OCI-LY7 (cell line): ENCODE data around the gene PGP. TPM values are rescaled to one million over a fixed set of nuclear protein-coding genes. Genes with fewer than 3 reads are reported as not detected.

Source experiments
- BruUV-seq: library from RNA; stranded (reverse); fragments of 400-500 nt; replicated peaks from 2 replicates; lab custom pipeline; 2021; lab: Mats Ljungman, UMichigan
- CTCF ChIA-PET: fragments of 300-600 bp; sonication (Branson Sonifier 250); formaldehyde crosslinking; loops from one replicate; lab custom pipeline; 2022; ENCODE audit warnings: antibody characterized with exemption; ENCODE audit not compliant: unreplicated experiment; lab: Charles Lee
- POLR2A ChIA-PET: fragments of 300-600 bp; sonication (Branson Sonifier 250); formaldehyde crosslinking; loops from one replicate; lab custom pipeline; 2022; ENCODE audit warnings: antibody characterized with exemption; lab: Charles Lee
- DNase-seq: peaks from one replicate; pipeline ENCODE4 v3.0.0-alpha.2; 2015; ENCODE audit warnings: low spot score
- H2AFZ ChIP-seq: fragments of 200-600 bp; sonication (generic), shearing (Covaris generic); 2 replicates; pipeline ENCODE4 v1.6.1; 2014; ENCODE audit warnings: mild to moderate bottlenecking, antibody characterized with exemption, low read length, moderate library complexity
- H3K27ac ChIP-seq: fragments of 200-600 bp; sonication (generic); 2 replicates; pipeline ENCODE4 v1.5.1; 2014; ENCODE audit warnings: mixed run types, low read depth, mild to moderate bottlenecking, moderate library complexity, low read length, inconsistent platforms; ENCODE audit not compliant: poor library complexity, severe bottlenecking
- H3K36me3 ChIP-seq: fragments of 200-600 bp; sonication (generic); 2 replicates; pipeline ENCODE4 v1.6.1; 2014; ENCODE audit warnings: mild to moderate bottlenecking, antibody characterized with exemption, low read length, moderate library complexity, mixed read lengths; ENCODE audit not compliant: insufficient read depth
- H3K4me1 ChIP-seq: fragments of 200-600 bp; sonication (generic); 2 replicates; pipeline ENCODE4 v1.5.1; 2014; ENCODE audit warnings: mild to moderate bottlenecking, low read length; ENCODE audit not compliant: insufficient read depth, poor library complexity, severe bottlenecking
- H3K4me2 ChIP-seq: fragments of 200-600 bp; sonication (generic); 2 replicates; pipeline ENCODE4 v1.6.1; 2014; ENCODE audit warnings: mild to moderate bottlenecking, low read length
- H3K4me3 ChIP-seq: fragments of 200-600 bp; sonication (generic); 2 replicates; pipeline ENCODE4 v1.5.1; 2014; ENCODE audit warnings: mild to moderate bottlenecking, low read depth, low read length; ENCODE audit not compliant: poor library complexity, severe bottlenecking
- H3K79me2 ChIP-seq: fragments of 200-600 bp; sonication (generic); 2 replicates; pipeline ENCODE4 v1.6.1; 2016; ENCODE audit warnings: low read depth, mild to moderate bottlenecking, low read length, moderate library complexity, mixed read lengths; ENCODE audit not compliant: insufficient read depth
- H3K9me2 ChIP-seq: fragments of 200-600 bp; sonication (generic); 2 replicates; pipeline ENCODE4 v1.6.1; 2016; ENCODE audit warnings: mild to moderate bottlenecking, low read length, mixed read lengths; ENCODE audit not compliant: insufficient read depth
- H3K9me3 ChIP-seq: fragments of 200-600 bp; sonication (generic); 2 replicates; pipeline ENCODE4 v1.6.1; 2014; ENCODE audit warnings: mild to moderate bottlenecking, mixed run types, low read length, mixed read lengths
- H4K20me1 ChIP-seq: fragments of 200-600 bp; sonication (generic); 2 replicates; pipeline ENCODE4 v1.6.1; 2014; ENCODE audit warnings: mild to moderate bottlenecking, antibody characterized with exemption, low read length, moderate library complexity, mixed read lengths; ENCODE audit not compliant: insufficient read depth
- CTCF ChIP-seq: fragments of 200-600 bp; sonication (generic); conservative IDR thresholded peaks from 2 replicates; pipeline ENCODE4 v1.5.1; 2014; ENCODE audit warnings: mild to moderate bottlenecking, antibody characterized with exemption, low read length, moderate library complexity, mixed read lengths
- EZH2phosphoT487 ChIP-seq: fragments of 200-600 bp; sonication (generic); IDR thresholded peaks from 2 replicates; pipeline ENCODE4 v1.6.1; 2018; ENCODE audit warnings: low read depth, borderline replicate concordance, mild to moderate bottlenecking, mixed run types, antibody characterized with exemption, low read length, moderate library complexity, mixed read lengths
- intact Hi-C: fragments of 100-400 bp; cut with micrococcal nuclease; formaldehyde crosslinking; loops from one replicate; pipeline ENCODE4 v1.10.0; 2022; ENCODE audit not compliant: unreplicated experiment
- total RNA-seq, 2 experiments: library from RNA; depleted of rRNA in 1 of 2; stranded (reverse); fragments of >200 nt in 1 of 2; shearing (Covaris generic) in 1 of 2; gene quantifications; 2 replicates each; pipeline ENCODE4 v1.2.3, GENCODE V29; 2014 to 2022

The PGP gene
- total RNA-seq, 2 experiments from 2014 or later = 37.9 to 44.2 TPM

GRCh38 chr16:2171601-2172178 lies 43.0 kb downstream of the PGP start:
- Histone ChIP-seq H3K79me2 (no peaks in the 10 kb centered on the region), H3K4me3 (no peak overlapping the region), H3K36me3 (peaks cover 54% of the 10 kb centered on the region), H2AFZ (no peak overlapping the region), H3K9me3 (no peaks in the 10 kb centered on the region), H3K9me2 (no peaks in the 10 kb centered on the region), H3K4me2 (no peak overlapping the region), H4K20me1 (no peaks in the 10 kb centered on the region), H3K4me1 (no peaks in the 10 kb centered on the region), H3K27ac (no peak overlapping the region)
- intact Hi-C loops = no loop called here
- POLR2A ChIA-PET = no interaction called here
- no peak for DNase-seq
- CTCF ChIA-PET = no interaction called here
- no peak for TF ChIP-seq EZH2phosphoT487
- no peak for TF ChIP-seq CTCF
- BruUV-seq = no TSS peak

- TF ChIP-seq CTCF (no peak), EZH2phosphoT487 (no peak)
- Histone ChIP-seq H4K20me1 (no peaks in the 10 kb centered on the region), H3K27ac (no peak overlapping the region), H3K4me1 (no peaks in the 10 kb centered on the region), H3K36me3 (peaks cover 55% of the 10 kb centered on the region), H3K79me2 (no peaks in the 10 kb centered on the region), H3K9me3 (no peaks in the 10 kb centered on the region), H3K4me3 (no peak overlapping the region), H3K4me2 (no peak overlapping the region), H3K9me2 (no peaks in the 10 kb centered on the region), H2AFZ (no peak overlapping the region)
- intact Hi-C loops = no loop called here
- CTCF ChIA-PET = no interaction called here
- BruUV-seq = no TSS peak
- POLR2A ChIA-PET = no interaction called here
- DNase-seq = no peak
Measured at GRCh38 chr16:2170587-2171435, 43.8 kb downstream of the PGP start.

- Histone ChIP-seq H3K9me3 (no peaks in the 10 kb centered on the region), H3K27ac (no peak overlapping the region), H3K4me2 (no peak overlapping the region), H3K36me3 (peaks cover 55% of the 10 kb centered on the region), H3K79me2 (no peaks in the 10 kb centered on the region), H3K4me3 (no peak overlapping the region), H3K4me1 (no peaks in the 10 kb centered on the region), H3K9me2 (no peaks in the 10 kb centered on the region), H4K20me1 (no peaks in the 10 kb centered on the region), H2AFZ (no peak overlapping the region)
- BruUV-seq = no TSS peak
- TF ChIP-seq EZH2phosphoT487 (no peak), CTCF (no peak)
- POLR2A ChIA-PET = no interaction called here
- CTCF ChIA-PET = no interaction called here
- DNase-seq = no peak
- intact Hi-C loops = no loop called here
Measured at GRCh38 chr16:2170080-2170479, 44.6 kb downstream of the PGP start.
